ENCODE data around the gene ARSJ. TPM values are rescaled to one million over a fixed set of nuclear protein-coding genes. Genes with fewer than 3 reads are reported as not detected.

Gene ARSJ
- total RNA-seq, 4 donors from 2014 or later: 3.8 to 21.5 (median 7.8) TPM

DNA sequence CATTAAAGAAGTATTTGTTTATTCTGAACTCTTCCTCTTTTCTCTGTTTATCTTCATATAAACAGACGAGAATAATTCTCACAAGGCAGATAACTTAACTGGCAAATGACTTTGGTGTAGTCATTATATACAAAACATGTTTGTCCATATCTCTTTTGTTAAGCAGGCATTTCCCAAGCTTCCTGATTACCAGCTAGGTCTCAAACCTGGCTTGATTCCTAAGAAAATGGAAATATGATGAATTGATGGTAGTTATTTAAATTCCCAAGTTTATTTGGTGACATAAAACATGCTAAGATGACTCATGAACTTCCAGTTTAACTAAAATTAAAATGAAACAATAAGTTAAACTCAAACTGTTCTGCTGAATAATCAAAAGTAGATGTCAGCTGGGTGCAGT lies 96.8 kb downstream of the ARSJ start:
- DNase-seq (ENCODE audit: low spot score) (no peak), ATAC-seq (ENCODE audit: low FRiP score) (no peak)
- no peak for TF ChIP-seq CTCF (IDR thresholded peaks at IDR 0.05)

- ATAC-seq (ENCODE audit: low FRiP score) (no peak), DNase-seq (ENCODE audit: low spot score) (no peak)
- TF ChIP-seq CTCF (IDR thresholded peaks at IDR 0.05): no peak
Measured at GRCh38 chr4:113881256-113881655, 98.2 kb downstream of the ARSJ start.

GRCh38 chr4:113880240-113881028 lies 99.0 kb downstream of the ARSJ start:
- DNase-seq (ENCODE audit: low spot score) (no peak), ATAC-seq (ENCODE audit: low FRiP score) (no peak)
- no peak for TF ChIP-seq CTCF (IDR thresholded peaks at IDR 0.05)

GRCh38 chr4:113878668-113879067 lies 100.8 kb downstream of the ARSJ start:
- DNase-seq (ENCODE audit: low spot score) (no peak), ATAC-seq (ENCODE audit: low FRiP score) (no peak)
- TF ChIP-seq CTCF (IDR thresholded peaks at IDR 0.05): no peak

DNA sequence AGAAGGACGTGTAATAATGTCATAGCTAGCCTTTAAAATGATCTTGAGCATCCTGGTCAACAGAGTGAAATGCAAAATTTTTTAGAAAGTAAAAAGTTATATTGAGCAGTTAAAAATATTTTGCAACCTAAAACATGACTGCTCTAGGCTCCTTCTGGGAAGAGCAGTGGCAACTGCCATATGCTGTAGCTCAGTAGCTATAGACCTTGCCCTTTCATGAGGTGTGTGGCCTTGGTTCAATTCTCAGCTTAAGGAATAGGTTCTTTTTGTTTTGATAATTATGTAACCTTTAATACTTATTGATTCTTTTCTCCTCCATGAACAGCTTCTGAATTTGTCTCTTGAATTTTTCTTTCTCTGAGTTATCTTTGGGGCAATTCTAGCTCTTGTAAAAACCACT lies 105.0 kb downstream of the ARSJ start:
- no peak for ATAC-seq (ENCODE audit: low FRiP score)
- no peak for TF ChIP-seq CTCF (IDR thresholded peaks at IDR 0.05)
- DNase-seq (ENCODE audit: low spot score): no peak

DNA sequence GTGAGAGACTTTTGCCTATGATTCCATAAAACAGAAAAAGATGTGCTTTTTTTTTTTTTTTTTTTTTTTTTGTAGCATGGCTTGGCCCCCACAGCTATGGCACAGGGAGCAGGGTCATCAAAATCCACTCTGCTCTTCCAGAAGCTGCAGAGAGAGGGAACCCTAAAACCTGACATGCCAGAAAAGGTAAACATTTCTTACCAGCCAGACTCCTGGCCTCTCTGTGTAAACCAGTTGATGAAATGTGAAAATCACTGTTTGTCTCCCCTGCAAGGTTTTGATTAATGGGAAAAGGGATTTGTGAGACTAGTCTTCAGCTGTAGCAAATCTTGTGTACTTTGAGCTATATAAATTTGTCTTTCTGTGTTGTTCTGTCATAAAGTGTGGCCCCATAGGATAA lies 105.9 kb downstream of the ARSJ start:
- DNase-seq (ENCODE audit: low spot score) (no peak), ATAC-seq (ENCODE audit: low FRiP score) (no peak)
- TF ChIP-seq CTCF (IDR thresholded peaks at IDR 0.05): no peak

Data from omental fat pad (tissue), 4 donors.